Measurements from ENCODE around the gene FYCO1.

The FYCO1 gene

DNA sequence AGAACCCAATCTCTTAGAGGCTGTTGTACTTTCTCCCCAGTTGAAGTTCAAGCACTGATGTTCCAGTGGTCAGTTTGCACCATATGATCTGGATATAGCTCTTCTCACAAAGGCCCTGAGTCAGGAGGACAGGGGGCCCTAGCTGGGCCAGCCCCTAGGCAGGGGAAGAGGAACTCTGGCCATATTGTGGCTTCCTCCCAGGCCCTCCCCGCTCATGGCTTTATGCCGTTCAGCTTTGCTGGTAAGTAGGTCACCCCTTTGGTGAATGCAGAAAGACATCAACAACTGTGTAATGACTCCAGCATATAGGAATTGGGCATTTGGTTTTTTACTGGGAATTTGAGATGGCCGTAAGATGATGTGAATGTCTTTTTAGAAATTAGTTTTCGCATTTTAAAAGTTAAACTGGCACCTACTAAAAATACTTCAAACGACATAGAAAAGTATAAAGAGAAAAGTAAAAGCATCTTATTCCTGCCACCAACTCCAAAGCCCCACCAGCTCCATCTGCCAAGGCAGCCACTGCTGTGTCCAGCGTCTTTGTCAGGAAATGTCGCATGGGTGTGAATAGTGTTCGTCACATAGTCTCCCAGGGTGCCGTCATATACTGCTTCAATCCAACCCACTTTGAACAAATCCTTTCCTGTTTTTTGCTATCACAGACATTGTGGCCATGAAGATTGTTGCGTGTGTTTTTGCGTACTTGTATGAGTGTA lies 84.0 kb downstream of the FYCO1 start:
- DNase-seq: no peak

- DNase-seq: no peak
Measured at GRCh38 chr3:45910892-45911291, 84.7 kb downstream of the FYCO1 start.

DNA sequence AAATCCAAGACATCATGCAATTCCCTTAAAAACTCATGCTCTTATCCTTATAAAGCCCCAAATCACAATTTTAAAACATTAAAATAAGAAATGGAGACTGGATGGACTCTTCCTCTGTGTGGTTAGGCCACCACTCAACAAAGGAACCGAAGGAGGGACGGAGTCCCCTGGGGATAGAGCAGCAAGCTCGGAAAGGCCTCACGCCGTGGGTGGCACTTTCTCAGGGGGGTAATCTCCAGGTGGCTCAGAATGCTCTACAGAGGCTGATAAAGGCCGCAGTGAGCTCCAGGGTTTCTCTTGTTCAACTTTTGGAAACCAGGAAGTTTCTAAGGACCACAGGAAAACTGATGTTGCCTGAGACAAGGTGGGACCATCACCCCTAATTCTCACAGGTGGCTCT lies 86.1 kb downstream of the FYCO1 start:
- no peak for DNase-seq

- DNase-seq: no peak
Measured at GRCh38 chr3:45908761-45909160, 86.9 kb downstream of the FYCO1 start.

DNA sequence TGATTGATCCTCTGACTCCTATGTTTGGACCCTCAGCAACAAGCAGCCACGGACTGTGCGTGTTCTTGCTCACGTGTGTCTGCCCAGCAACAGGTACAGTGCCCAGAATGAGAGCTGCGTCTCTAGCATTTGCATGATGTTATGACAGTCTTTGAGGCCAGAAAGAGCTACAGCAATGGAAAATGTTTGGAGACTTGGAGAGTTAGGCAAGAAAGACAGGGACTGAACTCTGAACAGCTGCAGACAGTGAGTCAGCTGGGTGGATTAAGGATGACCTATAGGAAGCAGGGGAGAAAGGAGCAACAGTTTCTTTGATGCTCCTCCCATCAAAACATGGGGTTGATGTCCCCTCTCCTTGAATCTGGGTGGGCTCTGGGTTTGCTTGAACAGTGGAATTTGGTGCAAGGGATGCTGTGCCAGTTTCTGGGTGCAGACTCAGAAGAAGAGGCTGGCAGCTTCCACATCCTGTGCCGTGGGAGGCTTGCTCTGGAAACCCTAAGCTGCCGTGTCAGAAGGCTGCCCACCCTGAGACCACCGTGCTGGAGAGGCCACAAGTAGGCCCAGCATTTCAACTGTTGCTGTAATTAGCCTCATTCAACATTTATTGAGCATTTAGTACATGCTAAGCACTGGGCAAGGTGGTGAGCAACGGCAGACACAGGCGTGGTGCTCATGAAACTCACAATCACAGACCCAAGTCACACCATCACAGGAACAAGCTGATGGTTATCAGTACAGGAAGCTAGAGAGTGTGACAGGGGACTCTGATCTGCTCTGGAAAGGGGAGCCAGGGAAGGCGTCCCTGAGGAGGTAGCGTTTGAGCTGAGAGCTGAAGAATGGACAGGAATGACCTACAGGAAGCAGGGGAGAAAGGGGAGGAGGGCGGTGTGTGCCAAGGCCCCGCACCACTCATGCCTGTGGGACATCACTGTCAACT lies 87.6 kb downstream of the FYCO1 start:
- no peak for DNase-seq

DNA sequence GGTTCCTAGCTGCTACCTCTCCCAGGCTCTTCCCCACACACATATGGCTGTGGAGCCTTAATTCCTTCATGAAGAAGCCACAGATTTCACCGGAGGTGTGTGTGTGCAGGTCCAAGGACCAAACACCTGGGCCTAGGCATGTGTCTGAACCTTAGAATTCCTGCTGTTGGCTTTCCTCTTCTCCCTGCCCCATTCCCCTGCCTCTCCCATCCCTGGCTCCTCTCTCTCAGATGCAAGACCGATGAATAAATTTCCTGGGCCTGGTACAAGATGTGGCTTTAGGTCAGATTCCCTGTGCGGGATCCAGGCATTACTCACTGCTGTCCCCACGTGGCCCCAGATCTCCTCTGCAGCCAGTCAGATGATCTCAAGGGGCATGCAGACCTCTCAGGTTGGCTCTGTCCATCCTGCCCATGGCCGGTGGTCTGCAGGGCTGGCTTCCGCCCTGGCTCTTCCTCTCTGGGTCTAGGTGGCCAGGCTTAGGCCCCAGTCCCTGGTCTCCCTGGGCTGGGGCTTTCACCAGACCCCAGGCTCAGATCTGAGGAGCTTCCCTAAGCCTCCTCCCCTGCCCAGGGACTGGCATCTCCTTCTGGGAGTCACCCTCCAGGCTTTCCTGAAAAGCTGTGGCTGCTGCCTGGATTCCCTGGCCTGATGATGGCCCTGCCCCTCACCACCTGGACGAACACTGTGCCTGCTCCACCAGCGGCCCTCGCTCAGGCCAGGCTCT lies 88.8 kb downstream of the FYCO1 start:
- no peak for DNase-seq

- DNase-seq: no peak
Measured at GRCh38 chr3:45905755-45906154, 89.9 kb downstream of the FYCO1 start.

DNA sequence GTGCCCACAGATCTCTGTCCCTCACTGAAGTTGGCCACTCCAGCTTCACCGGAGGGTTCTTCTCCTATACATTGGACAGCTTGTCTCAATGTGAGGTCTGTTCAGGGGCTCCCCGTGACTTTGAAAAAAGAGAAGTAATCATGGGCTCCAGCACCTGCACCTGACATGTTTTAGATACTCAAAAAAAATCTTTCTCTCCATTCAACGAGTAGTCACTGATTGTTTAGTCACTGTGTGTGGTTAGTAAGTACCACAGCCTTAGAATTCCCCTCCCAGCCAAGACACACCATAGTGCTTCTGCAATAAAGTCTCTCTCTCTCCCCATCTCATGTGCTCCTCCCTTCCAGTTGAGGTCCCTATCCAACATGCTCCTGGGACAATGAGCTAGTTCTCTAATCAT lies 90.7 kb downstream of the FYCO1 start:
- DNase-seq: no peak

GRCh38 chr3:45896956-45897355 lies 98.7 kb downstream of the FYCO1 start:
- DNase-seq: no peak

DNA sequence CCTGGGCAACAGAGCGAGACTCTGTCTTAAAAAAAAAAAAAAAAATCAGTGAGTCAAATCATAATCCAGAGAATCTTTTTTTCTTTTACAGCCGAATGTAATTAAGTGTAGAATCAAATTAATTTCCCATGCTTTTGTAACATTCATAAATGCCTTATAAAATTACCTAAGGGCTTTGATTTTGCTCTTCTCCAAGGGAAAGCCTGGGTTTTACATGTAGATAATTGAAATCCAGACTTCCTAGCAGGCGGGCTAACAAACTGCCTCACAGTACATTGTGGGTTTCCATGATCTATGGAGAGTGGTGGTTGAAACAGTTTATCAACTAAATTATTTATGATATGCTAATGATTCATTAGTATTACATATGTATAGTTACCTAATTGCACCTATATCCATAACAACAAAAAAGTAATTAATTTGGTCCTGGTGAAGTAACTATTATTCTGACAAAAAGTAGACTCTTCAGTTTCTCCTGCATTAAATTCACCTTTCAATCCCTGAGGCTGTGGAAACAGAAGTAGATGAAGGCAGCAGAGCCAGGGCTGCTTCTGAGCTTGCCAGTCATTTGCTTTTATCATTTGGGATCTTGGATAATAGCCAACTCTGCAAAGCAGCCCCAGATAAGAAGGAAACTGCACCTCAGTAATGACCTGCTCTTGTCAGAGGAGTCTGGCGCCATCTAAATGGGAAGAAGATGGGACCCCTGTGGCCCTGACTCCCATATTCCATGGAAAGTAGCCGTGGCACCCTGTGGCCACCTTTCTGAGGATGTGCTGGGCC lies 99.7 kb downstream of the FYCO1 start:
- no peak for DNase-seq

GRCh38 chr3:45894015-45894414 lies 101.6 kb downstream of the FYCO1 start:
- DNase-seq: no peak

DNA sequence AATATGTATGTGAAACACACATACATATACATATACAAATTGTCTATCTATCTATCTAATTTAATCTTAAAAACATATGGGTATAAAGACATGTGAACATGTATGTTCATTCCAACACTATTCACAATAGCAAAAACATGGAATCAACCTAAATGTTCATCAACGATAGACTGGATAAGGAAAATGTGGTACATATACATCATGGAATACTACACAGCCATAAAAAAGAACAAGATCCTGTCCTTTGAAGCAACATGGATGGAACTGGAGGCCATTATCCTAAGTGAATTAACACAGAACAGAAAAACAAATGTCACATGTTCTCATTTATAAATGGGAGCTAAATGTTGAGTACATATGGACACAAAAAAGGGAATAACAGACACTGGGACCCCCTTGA lies 103.5 kb downstream of the FYCO1 start:
- DNase-seq: no peak

GRCh38 chr3:45890405-45890804 lies 105.2 kb downstream of the FYCO1 start:
- no peak for DNase-seq

DNA sequence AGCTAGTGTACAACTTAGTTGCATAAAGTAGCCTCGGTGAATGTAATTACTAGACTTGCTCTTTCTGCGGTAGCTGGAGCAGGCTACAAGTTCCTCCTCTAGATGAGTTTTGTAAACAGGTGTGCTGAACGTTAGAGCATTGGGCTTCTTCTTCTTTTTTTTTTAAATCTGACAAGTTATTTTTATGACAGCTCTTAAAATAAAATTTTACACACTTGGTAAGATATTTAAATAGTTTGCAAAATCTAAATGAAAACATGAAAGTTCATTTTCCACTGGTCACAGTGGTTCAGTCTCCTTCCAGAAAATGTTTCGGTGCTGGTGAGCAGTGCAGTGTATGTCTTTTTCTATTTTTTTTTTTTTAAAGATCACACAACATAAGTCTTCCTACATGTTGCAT lies 106.3 kb downstream of the FYCO1 start:
- no peak for DNase-seq

DNA sequence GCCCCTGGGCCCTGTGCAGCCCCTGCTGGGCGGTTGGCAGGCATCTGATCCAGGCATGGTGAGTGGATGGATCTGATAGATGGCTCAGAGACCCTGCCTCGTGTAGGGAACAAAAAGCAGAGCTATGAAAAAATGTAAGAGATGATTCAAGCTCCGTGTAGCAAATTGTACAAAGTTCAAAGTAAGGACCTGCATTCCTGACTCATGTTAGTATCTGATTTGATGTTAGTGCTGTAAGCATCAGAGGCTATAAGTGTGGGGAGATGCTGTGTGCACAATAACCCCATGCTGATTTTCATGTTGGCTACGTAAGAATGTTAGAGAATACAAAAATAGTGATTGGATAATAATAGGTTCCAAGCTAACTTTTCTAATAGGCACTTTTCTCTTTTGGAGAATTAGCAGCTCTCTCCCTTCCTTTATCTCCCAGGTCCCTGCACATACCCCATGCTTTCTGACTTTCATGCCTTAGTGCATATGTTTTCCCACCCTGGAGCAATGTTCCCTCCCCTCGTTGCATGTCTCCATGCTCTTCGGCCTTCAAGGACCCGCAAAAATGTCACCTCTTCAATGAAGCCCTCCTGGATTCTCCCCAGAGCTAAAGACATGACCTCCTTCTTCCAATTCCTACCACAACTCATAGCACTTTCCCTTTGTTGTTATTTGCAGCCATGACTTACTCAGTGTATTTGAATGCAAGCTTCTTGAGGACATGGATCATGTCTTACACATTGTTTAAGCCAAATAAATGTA lies 107.7 kb downstream of the FYCO1 start:
- no peak for DNase-seq

- no peak for DNase-seq
Measured at GRCh38 chr3:45887285-45887684, 108.3 kb downstream of the FYCO1 start.

DNA sequence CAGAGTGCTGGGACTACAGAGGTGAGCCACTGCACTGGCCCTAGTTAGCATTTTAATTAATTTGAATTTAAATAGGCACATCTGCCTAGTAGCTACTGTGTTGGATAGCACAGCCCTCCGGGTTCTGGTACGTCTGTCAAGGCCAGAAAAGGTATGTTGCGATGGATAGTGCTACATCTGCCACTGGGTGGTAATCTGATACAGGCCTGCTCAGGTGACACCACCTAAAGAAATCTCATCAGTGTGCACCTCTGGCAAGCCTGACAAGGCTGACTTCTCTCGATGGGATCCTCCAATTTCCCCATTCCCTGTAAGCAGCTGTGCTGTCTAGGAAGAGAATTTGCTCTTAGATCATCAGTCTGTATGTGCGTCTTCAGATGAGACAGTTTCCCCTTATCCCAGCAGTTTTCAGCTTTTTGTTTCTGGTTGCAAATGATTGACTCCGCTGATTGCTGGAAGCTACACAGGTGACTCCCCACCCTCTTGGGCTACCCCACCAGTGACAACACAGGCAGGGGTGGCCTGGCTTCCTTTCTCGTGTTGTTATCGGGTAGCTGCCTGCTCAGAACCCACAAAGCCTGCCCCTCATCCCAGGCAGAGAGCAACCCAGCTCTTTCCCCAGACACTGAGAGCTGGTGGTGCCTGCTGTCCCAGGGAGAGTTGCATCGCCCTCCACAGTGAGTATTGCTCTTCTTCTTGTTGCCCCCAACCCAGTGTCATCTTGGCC lies 109.5 kb downstream of the FYCO1 start, which contains the start of gene CCR9:
Gene CCR9, plus strand, starts transcription at position 565 of the 727 bp plus-strand sequence. CDS start 8,391 bp downstream, outside the sequence.
- DNase-seq: no peak

GRCh38 chr3:45884368-45885201 lies 111.0 kb downstream of the FYCO1 start:
- DNase-seq: peak in 1 of 2 donors; percentile 19

DNA sequence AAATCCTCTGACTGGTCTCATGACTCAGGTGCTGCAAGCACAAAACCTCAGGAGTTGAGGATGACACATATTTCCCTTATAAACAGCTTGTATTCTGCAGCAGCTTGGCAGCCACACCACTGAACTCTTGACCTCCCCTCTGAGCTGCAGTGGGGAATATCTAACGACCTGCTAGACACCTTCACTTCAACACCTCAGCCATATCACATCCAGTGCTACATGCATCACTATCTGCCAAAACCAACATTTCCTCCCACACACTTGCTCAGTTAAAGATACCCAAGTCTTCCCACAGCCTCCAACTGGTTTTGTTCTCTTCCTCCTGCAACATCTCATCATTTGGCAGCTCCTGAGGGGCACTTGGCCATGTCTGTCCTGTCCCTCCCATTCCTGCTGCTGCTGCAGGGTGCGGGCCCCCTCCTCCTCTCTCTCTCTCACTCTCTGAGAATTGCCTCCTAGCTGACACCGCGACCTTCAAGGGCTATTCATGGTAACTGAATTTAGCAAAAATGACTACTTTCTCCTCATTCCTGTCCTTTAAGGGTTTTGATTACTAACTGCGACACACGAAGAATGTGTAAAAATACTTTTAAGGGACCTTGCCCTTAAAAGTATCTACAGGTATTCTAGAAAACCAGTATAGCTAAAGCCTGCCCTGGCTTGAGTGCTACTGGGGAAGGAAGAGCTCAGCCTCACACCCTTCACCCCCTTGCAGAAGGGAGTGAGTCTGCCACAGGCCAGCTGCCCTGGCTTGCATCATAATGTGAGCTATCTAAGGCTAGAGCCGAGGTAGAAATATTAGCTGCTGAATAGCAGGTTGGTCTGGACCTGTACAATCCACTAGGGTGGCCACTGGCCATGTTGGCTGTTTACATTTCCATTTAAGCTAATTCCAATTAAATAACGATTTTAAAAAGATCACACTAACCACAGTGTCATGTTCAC lies 114.3 kb downstream of the FYCO1 start:
- DNase-seq: no peak

Data from hippocampal formation (tissue), 2 donors.